Middle frontal gyrus (tissue), 1 donor: Measurements from ENCODE around the gene RNF144A.

Experiments
- DNase-seq: peaks from one replicate; pipeline ENCODE4 v3.0.0-alpha.2; 2015; ENCODE audit warnings: low spot score; ENCODE audit errors: extremely low spot score

The RNF144A gene

GRCh38 chr2:6906165-6906741 is 11.0 kb upstream of the RNF144A start:
- DNase-seq: no peak

GRCh38 chr2:6908291-6908690 is 8.9 kb upstream of the RNF144A start:
- no peak for DNase-seq

- no peak for DNase-seq
Observed at GRCh38 chr2:6909431-6910385, 7.5 kb upstream of the RNF144A start.

GRCh38 chr2:6911721-6912120 is 5.5 kb upstream of the RNF144A start:
- no peak for DNase-seq

GRCh38 chr2:6913415-6914157 is 3.6 kb upstream of the RNF144A start:
- DNase-seq: no peak

GRCh38 chr2:6914828-6915227 is 2.4 kb upstream of the RNF144A start:
- DNase-seq: no peak

GRCh38 chr2:6915399-6915798 is 1.8 kb upstream of the RNF144A start:
- DNase-seq: no peak

DNA sequence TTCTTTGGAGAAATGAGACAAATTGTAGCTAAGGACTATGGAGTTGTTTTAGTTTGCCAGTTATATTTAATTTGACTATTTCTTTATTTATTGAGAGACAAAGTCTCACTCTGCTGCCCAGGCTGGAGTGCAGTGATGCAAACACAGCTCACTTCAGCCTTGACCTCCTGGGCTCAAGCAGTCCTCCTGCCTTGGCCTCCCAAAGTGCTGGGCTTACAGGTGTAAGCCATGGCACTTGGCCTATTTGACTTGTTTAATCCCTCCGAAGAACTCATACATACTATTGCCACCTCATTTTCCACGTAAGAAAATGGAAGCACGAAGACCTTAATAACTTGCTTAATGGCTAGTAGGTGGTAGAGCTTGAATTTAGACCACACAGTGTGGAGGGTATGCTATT is 988 bp upstream of the RNF144A start:
- DNase-seq: no peak

GRCh38 chr2:6916736-6917070 is 509 bp upstream of the RNF144A start:
- no peak for DNase-seq

DNA sequence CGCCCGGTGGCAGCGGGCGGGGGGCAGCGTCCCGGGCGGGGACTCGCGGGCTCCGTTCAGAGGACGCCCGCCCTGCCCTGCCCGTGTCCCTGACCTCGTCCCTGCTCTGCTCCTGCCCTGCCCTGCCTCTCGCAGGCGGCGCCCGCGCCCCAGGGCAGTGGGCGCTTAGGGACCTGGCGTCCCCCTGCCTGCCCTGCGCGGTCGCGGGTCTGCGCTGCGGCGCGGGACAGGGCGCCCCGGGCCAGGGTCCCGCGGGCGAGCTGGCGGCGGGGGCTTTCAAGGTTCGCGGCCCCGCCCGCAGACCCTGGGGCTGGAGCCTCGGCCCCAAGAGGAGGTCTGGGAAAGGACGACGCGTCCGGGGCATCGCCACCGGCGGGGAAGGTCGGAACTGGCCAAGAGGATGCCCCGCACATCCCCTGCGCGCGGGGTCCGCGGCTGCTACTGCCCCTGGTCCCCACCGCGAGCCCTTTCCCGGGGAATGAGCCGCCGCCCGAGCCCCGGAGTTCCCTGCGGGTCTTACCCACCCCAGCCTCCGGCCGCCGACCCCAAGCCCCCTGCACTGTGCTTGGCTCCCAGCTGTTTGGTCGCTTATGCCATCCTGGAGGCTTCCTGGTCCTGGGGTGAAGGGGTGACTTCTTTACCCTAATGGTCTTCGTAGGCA is 679 bp downstream of the RNF144A start:
- DNase-seq: no peak

- no peak for DNase-seq
Observed at GRCh38 chr2:6919901-6920742, 2.9 kb downstream of the RNF144A start.

GRCh38 chr2:6920743-6921064 is 3.5 kb downstream of the RNF144A start:
- DNase-seq: no peak

DNA sequence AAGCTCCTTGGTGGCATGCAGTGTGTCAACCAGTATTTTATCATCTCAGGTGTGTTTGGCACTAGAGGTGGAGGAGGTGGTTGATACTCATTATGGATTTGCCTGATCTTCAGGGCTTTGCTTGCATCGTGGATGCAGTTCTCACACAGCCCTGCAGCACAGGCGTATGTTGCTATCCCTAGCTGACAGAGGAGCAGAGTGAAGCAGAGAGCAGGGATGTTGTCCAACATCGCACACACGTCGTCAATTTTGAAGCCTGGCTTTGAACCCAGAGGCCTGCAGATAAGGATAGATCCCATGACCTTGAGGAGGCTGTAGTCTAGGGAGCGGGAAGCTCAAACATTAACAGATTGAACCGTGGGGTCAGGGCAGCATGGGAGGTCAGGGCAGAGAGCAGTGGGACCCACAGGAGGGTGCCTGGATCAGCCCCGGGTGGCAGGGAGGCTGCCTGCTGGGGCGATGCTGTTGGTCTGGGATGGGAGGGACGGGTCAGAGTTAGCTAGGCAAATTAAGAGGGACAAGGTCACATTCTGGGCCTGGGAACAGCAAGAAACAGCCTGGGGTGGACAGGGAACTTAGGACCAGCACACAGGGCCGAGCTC is 4.2 kb downstream of the RNF144A start:
- DNase-seq: no peak

- DNase-seq: no peak
Observed at GRCh38 chr2:6922201-6922656, 5.0 kb downstream of the RNF144A start.

GRCh38 chr2:6923319-6923718 is 6.1 kb downstream of the RNF144A start:
- peak; percentile 4 for DNase-seq

DNA sequence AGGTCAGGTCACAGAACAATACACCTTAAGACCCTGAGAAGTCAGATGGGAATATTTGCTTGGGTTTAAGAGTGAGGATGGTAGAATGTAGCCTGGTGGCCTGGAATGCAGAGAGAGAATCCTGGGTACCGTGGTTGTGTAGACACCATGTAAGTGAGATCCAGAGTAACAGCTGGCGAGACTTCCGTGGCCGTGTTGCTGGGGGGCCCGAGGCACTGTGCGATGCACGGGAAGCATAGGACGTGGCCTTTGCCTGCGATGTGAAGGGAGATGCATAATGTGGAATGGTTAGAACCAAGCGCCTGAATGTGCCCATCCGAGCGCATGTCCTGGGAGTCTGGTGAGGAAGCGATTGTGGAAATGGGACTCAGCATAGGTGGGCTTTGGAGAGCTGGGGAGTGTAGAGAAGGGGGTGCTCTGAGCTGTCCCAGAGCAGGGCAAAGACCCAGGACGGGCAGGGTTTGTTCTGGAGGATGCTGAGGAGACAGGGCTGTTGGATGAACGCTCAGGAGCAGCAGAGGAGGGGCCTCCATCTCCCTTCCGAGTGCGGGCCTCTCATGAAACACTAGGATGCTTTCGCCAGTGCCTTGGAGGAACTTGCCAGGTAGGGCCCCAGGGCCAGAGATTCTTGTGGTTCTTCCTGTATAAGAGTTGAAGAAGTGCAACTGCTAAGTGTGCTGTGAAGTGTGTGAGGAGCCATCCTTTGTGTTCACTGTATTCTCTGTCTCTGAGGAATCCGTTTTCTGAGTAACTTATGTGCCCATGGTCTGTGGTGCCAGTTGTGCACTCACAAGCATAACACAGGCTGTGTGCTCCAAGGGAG is 7.1 kb downstream of the RNF144A start:
- no peak for DNase-seq

DNA sequence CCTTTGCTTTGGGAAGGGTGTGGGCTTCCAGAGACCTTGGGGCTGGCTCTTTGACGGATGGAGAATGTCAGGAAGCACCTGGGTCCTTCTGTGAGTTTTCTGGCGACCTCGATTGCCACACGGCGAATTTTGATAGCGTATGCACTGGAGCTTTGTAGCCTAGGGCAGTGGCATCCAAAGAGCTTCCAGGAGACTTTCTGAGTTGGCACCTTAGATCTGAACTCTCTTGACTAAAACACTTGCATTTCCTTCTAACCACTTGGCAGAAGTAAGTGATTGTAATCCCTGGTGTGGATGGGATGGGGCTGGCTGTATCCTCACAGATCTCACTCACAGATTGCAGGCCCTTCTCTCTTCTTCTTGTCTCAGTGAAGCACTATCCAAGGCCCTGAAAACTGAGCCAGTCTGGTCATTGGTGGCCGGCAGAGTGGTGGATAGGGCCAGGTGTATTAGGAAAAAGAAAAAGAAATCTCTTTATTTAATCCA is 7.8 kb downstream of the RNF144A start:
- no peak for DNase-seq

DNA sequence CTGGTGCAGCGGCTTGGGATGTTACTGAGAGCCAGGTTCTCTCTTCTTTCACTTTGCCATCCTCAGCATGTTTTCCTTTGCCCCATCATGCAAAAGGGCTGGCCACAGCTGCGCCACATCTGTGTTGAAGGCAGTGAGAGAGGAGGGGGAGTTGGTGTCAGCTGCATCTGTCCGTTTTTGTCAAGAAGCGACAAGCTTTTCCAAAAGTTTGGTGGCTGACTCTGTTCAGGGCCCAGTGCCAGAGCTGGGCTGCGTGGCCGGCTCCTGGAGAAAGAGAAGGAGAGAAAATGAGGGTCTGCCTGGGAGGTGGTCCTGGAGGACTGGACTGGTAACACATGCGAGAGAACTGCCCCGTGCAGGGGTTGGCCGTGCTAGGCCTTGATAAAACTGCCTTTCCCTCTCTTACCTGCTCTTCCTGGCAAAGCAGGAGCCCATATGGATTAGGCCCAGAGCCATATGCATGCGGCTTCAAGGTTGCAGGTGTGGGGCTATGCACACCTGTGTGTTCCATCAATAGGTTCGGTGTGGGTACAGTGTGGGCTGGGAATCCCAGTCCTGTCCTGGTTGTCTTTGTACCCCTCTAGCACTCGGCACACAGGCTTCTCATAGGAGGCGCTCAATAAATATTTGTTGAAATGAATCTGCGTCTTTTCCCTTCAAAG is 9.0 kb downstream of the RNF144A start:
- DNase-seq: no peak

DNA sequence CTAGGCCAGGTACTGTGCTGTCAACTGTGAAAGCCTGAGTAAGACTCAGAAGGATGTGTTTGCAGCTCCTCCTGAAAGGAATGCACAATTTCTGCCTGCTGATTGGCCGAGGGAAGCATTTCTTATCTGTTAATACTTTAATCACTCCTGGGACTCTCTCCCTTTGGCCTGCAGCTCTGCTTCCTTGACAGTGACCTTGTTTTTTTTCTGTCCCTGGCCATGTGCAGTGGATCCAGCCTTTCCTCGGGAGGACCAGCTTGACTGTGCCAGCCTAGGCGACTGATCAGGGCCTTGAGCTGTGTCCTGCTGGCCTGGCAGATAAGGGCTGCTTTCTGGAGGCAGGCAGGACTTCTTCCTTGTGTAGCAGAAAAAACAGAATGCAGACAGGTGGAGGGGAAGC is 10.0 kb downstream of the RNF144A start:
- no peak for DNase-seq
